ENCODE results near the gene LGALS4.

DNA sequence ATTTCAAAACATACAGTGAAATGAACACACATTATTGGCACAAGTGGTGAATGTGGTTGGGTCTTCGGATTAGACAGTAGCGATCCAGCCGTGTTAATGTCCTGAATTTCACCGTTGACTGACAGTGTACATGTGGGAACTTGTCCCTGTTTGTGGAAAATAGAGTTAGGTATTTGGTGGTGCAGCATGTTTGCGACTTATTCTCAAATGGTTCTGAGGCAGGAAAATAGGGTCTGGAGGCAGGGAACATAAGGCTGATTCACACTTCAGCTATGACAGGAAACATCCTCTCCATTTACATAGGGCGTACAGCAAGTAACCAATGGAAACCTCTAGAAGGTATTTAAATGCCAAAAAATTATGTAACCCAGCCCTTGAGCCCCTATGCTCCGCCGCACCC is 19.6 kb downstream of the LGALS4 start:
- no peak for TF ChIP-seq CTCF (IDR thresholded peaks at IDR 0.05)
- no peak for TF ChIP-seq POLR2AphosphoS5 (IDR thresholded peaks at IDR 0.05)
- TF ChIP-seq POLR2A (IDR thresholded peaks at IDR 0.05) = no peak
- TF ChIP-seq EP300 (IDR thresholded peaks at IDR 0.05) = no peak

Data from sigmoid colon (tissue), 4 donors.